NCI-H2171 treated with DMSO at 0.1 percent for 48 hours (cell line): ENCODE measurements around the gene ACAT2.
"Not testable (repeated sequence)": the region's sequence is repeated elsewhere in the genome, so short reads cannot be mapped to it uniquely, and the experiment has no call there.

ENCODE experiments used
- DNase-seq: peaks from one replicate; lab custom pipeline; 2025; lab: John Stamatoyannopoulos, UW

Gene ACAT2

GRCh38 chr6:159772196-159772595 is 10.4 kb downstream of the ACAT2 start:
- DNase-seq: no peak

- DNase-seq: no peak
Observed at GRCh38 chr6:159777240-159777904, 15.5 kb downstream of the ACAT2 start.

- no peak for DNase-seq
Observed at GRCh38 chr6:159778131-159778530, 16.3 kb downstream of the ACAT2 start.

- DNase-seq: no peak
Observed at GRCh38 chr6:159778542-159779103, 16.8 kb downstream of the ACAT2 start.

GRCh38 chr6:159788276-159788675 is 26.4 kb downstream of the ACAT2 start:
- DNase-seq: no peak

- no peak for DNase-seq
Observed at GRCh38 chr6:159788753-159789376, 27.0 kb downstream of the ACAT2 start.

- peak; percentile 100 for DNase-seq
Observed at GRCh38 chr6:159789377-159790148, 27.7 kb downstream of the ACAT2 start, which contains the start of gene TCP1. Gene TCP1, minus strand, starts transcription at chr6:159789602. Its CDS starts 134 bp downstream, at chr6:159789468.

- DNase-seq: peak; percentile 97
Observed at GRCh38 chr6:159790149-159790955, 28.5 kb downstream of the ACAT2 start, which contains the start of gene MRPL18. Gene MRPL18, plus strand, starts transcription at chr6:159790467. Its CDS starts 121 bp downstream, at chr6:159790588.

- peak; percentile 41 for DNase-seq
Observed at GRCh38 chr6:159790956-159791598, 29.2 kb downstream of the ACAT2 start.

- DNase-seq: not testable (repeated sequence)
Observed at GRCh38 chr6:159794976-159795375, 33.1 kb downstream of the ACAT2 start.

GRCh38 chr6:159797554-159797953 is 35.7 kb downstream of the ACAT2 start:
- no peak for DNase-seq

GRCh38 chr6:159800141-159800865 is 38.5 kb downstream of the ACAT2 start, which contains the start of gene PNLDC1:
Gene PNLDC1, plus strand, starts transcription at chr6:159800276. Its CDS starts 32 bp downstream, at chr6:159800308.
- DNase-seq: no peak

- no peak for DNase-seq
Observed at GRCh38 chr6:159801935-159802334, 40.1 kb downstream of the ACAT2 start.

- DNase-seq: no peak
Observed at GRCh38 chr6:159804504-159804903, 42.7 kb downstream of the ACAT2 start.

GRCh38 chr6:159805440-159806020 is 43.7 kb downstream of the ACAT2 start:
- no peak for DNase-seq

- DNase-seq: no peak
Observed at GRCh38 chr6:159806021-159806458, 44.2 kb downstream of the ACAT2 start.

- no peak for DNase-seq
Observed at GRCh38 chr6:159807150-159807858, 45.5 kb downstream of the ACAT2 start.

GRCh38 chr6:159808647-159809046 is 46.8 kb downstream of the ACAT2 start:
- no peak for DNase-seq

- DNase-seq: no peak
Observed at GRCh38 chr6:159809149-159809548, 47.3 kb downstream of the ACAT2 start.
